OCI-LY7 (cell line): Measurements from ENCODE around the gene C1orf105.

Experiments
- CTCF ChIP-seq: fragments of 200-600 bp; sonication (generic); conservative IDR thresholded peaks from 2 replicates; pipeline ENCODE4 v1.5.1; 2014; ENCODE audit warnings: mild to moderate bottlenecking, antibody characterized with exemption, low read length, moderate library complexity, mixed read lengths
- EZH2phosphoT487 ChIP-seq: fragments of 200-600 bp; sonication (generic); IDR thresholded peaks from 2 replicates; pipeline ENCODE4 v1.6.1; 2018; ENCODE audit warnings: low read depth, borderline replicate concordance, mild to moderate bottlenecking, mixed run types, antibody characterized with exemption, low read length, moderate library complexity, mixed read lengths

DNA sequence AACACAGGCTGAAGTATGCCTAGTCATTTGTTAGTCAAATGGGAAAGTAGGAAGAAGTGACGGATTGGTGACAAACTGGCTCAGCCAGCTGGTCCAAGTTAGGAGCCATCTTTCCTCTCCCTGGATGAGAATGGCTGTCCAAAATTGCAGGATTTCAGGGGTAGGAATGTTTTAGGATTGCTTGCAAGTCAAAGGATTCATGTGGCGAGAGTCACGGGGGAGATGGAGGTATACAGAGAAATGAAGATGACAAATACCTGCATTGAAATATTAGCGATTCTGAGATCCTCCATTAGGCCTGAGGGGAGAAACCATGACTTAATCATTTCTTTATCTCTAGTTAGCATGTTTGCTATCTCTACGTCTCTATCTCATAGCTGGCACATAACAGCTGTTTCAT is 65.1 kb downstream of the C1orf105 start:
- TF ChIP-seq CTCF (no peak), EZH2phosphoT487 (no peak)
